Endothelial cell (in vitro differentiated cells): ENCODE results near the gene HDAC4. TPM values are rescaled to one million over a fixed set of nuclear protein-coding genes. Genes with fewer than 3 reads are reported as not detected.
"Not testable (repeated sequence)": the region's sequence is repeated elsewhere in the genome, so short reads cannot be mapped to it uniquely, and the experiment has no call there.

Source experiments
- DNase-seq: peaks from one replicate; pipeline ENCODE4 v3.0.0; 2021; ENCODE audit warnings: low spot score
- H3K27ac Mint-ChIP-seq: one replicate; pipeline ENCODE4 v1.8.0; 2021; ENCODE audit warnings: mixed read lengths, inconsistent platforms; ENCODE audit not compliant: unreplicated experiment
- H3K27me3 Mint-ChIP-seq: one replicate; pipeline ENCODE4 v1.8.0; 2021; ENCODE audit warnings: mild to moderate bottlenecking, moderate library complexity, mixed read lengths, inconsistent platforms; ENCODE audit not compliant: unreplicated experiment
- H3K36me3 Mint-ChIP-seq: one replicate; pipeline ENCODE4 v1.8.0; 2021; ENCODE audit warnings: mild to moderate bottlenecking, low read depth, mixed read lengths, inconsistent platforms; ENCODE audit not compliant: unreplicated experiment
- H3K4me1 Mint-ChIP-seq: one replicate; pipeline ENCODE4 v1.8.0; 2021; ENCODE audit warnings: mild to moderate bottlenecking, mixed read lengths, inconsistent platforms; ENCODE audit not compliant: unreplicated experiment
- H3K4me3 Mint-ChIP-seq: one replicate; pipeline ENCODE4 v1.8.0; 2021; ENCODE audit warnings: mild to moderate bottlenecking, mixed read lengths, inconsistent platforms; ENCODE audit not compliant: unreplicated experiment
- H3K9me3 Mint-ChIP-seq: one replicate; pipeline ENCODE4 v1.8.0; 2021; ENCODE audit warnings: mixed read lengths, inconsistent platforms; ENCODE audit not compliant: unreplicated experiment
- CTCF ChIP-seq: fragments of 200-600 bp; sonication (generic); IDR thresholded peaks from one replicate; pipeline ENCODE4 v1.5.0; 2021; ENCODE audit warnings: antibody characterized with exemption; ENCODE audit not compliant: unreplicated experiment
- long read RNA-seq: library from polyadenylated mRNA; unstranded; transcript quantifications from one replicate; pipeline ENCODE4 v2.0.0, GENCODE V29; 2020; ENCODE audit not compliant: unreplicated experiment
- total RNA-seq: library from RNA; stranded (reverse); fragmentation: NEBNext Ultra II Directional; extraction: Animal tissue kit (Norgen Biotek cat#: 25700); gene quantifications from one replicate; pipeline ENCODE4 v1.2.1, GENCODE V29; 2021; ENCODE audit not compliant: unreplicated experiment

Gene HDAC4
- total RNA-seq = 26.0 TPM
- long read RNA-seq, partial matches to known transcripts = 0 of 1 reads
- long read RNA-seq, other reads (novel, unspliced or antisense) = 1 of 1 reads

GRCh38 chr2:239400596-239401066, at the start of gene HDAC4:
Gene HDAC4, minus strand, starts transcription at chr2:239401020. Its CDS starts 48,321 bp downstream, at chr2:239352699.
- peaks cover 4% of the 10 kb centered on the region for H3K27me3 Mint-ChIP-seq
- TF ChIP-seq CTCF = no peak
- H3K27ac Mint-ChIP-seq = peak within 1 kb of the TSS; percentile 91
- peak; percentile 27 for DNase-seq
- no peaks in the 10 kb centered on the region for H3K36me3 Mint-ChIP-seq
- H3K9me3 Mint-ChIP-seq = no peaks in the 10 kb centered on the region
- peak within 1 kb of the TSS; percentile 92 for H3K4me3 Mint-ChIP-seq
- H3K4me1 Mint-ChIP-seq = peaks cover 23% of the 10 kb centered on the region

GRCh38 chr2:239449468-239449867, 48.6 kb upstream of the HDAC4 start:
- H3K27ac Mint-ChIP-seq, H3K9me3 Mint-ChIP-seq, DNase-seq, H3K36me3 Mint-ChIP-seq, H3K4me1 Mint-ChIP-seq, H3K4me3 Mint-ChIP-seq, H3K27me3 Mint-ChIP-seq: not testable (repeated sequence)

- Mint-ChIP-seq H3K27me3 (peaks cover 9% of the 10 kb centered on the region), H3K4me1 (no peaks in the 10 kb centered on the region), H3K27ac (no peak overlapping the region), H3K9me3 (no peaks in the 10 kb centered on the region), H3K4me3 (no peak overlapping the region), H3K36me3 (no peaks in the 10 kb centered on the region)
- no peak for DNase-seq
- no peak for TF ChIP-seq CTCF
Observed at GRCh38 chr2:239445771-239446524, 45.1 kb upstream of the HDAC4 start.

- TF ChIP-seq CTCF = no peak
- H3K27me3 Mint-ChIP-seq = peaks cover 9% of the 10 kb centered on the region
Observed at GRCh38 chr2:239444626-239445577, 44.1 kb upstream of the HDAC4 start.

More at GRCh38 chr2:239444626-239445577, 44.1 kb upstream of the HDAC4 start:
- H3K4me1 Mint-ChIP-seq = peaks cover 3% of the 10 kb centered on the region
- no peak overlapping the region for H3K4me3 Mint-ChIP-seq
- no peaks in the 10 kb centered on the region for H3K36me3 Mint-ChIP-seq
- no peaks in the 10 kb centered on the region for H3K9me3 Mint-ChIP-seq
- H3K27ac Mint-ChIP-seq = no peak overlapping the region
- no peak for DNase-seq
